GM18519 (cell line): ENCODE results near the gene OR4C3.
A peak's percentile ranks its signal among the peaks of the same experiment; 100 is the strongest.
"Not testable (repeated sequence)": the region's sequence is repeated elsewhere in the genome, so short reads cannot be mapped to it uniquely, and the experiment has no call there.

Source experiments
- ATAC-seq: cut with Tn5 transposase; IDR thresholded peaks from one replicate; pipeline ENCODE4 v1.9.1; 2021; ENCODE audit warnings: mild to moderate bottlenecking, moderate library complexity; ENCODE audit not compliant: unreplicated experiment, low FRiP score

OR4C3 gene

GRCh38 chr11:48324620-48325019, at the start of gene OR4C3:
OR4C3 (plus strand) TSS chr11:48324920; CDS start chr11:48325022, 102 bp downstream.
- not testable (repeated sequence) for ATAC-seq

GRCh38 chr11:48305923-48306322, 18.8 kb upstream of the OR4C3 start, which contains the start of gene OR4S1:
OR4S1 (plus strand) TSS chr11:48306223; CDS start chr11:48306223, 0 bp downstream.
- no peak for ATAC-seq

GRCh38 chr11:48307760-48308386, 16.8 kb upstream of the OR4C3 start:
- peak; percentile 91 for ATAC-seq

- ATAC-seq = not testable (repeated sequence)
Observed at GRCh38 chr11:48313590-48313989, 11.1 kb upstream of the OR4C3 start.

- ATAC-seq = not testable (repeated sequence)
Observed at GRCh38 chr11:48319813-48320212, 4.9 kb upstream of the OR4C3 start.

GRCh38 chr11:48341466-48341865, 16.7 kb downstream of the OR4C3 start:
- ATAC-seq = no peak

GRCh38 chr11:48342505-48342904, 17.8 kb downstream of the OR4C3 start:
- ATAC-seq = not testable (repeated sequence)

GRCh38 chr11:48346286-48346685, 21.6 kb downstream of the OR4C3 start:
- not testable (repeated sequence) for ATAC-seq

- ATAC-seq = no peak
Observed at GRCh38 chr11:48354013-48354412, 29.3 kb downstream of the OR4C3 start.

- ATAC-seq = no peak
Observed at GRCh38 chr11:48354677-48355076, 30.0 kb downstream of the OR4C3 start.

- not testable (repeated sequence) for ATAC-seq
Observed at GRCh38 chr11:48361289-48361688, 36.6 kb downstream of the OR4C3 start.

- no peak for ATAC-seq
Observed at GRCh38 chr11:48366365-48366764, 41.6 kb downstream of the OR4C3 start, which contains the start of gene OR4C5. OR4C5 (minus strand) TSS chr11:48366465; CDS start chr11:48366465, 0 bp downstream.
